ENCODE results near the gene ASAP3. TPM values are rescaled to one million over a fixed set of nuclear protein-coding genes. Genes with fewer than 3 reads are reported as not detected.
A peak's percentile ranks its signal among the peaks of the same experiment; 100 is the strongest.

The ASAP3 gene
- total RNA-seq, 1 experiment from 2014 or later: 71.2 TPM

- Mint-ChIP-seq H3K36me3 (peaks cover 19% of the 10 kb centered on the region), H3K4me3 (peak overlapping the region; percentile 73), H3K4me1 (peaks cover 11% of the 10 kb centered on the region; the same call in 1 of the 2 replicates), H3K27ac (no peak overlapping the region), H3K27me3 (ENCODE audit: low read depth) (peaks cover 87% of the 10 kb centered on the region), H3K9me3 (no peaks in the 10 kb centered on the region)
- DNase-seq (ENCODE audit: low spot score): no peak
- ChIA-PET CTCF (interaction anchor here (0.9 to 5.6 kb wide), 6 partner anchors 11 to 120 kb away, joined by 3 to 37 read pairs (median 13); no protein-coding TSS in a partner anchor), POLR2A (interaction anchor here (0.7 kb wide), 1 partner anchor 270 kb away, joined by 4 read pairs; no protein-coding TSS in a partner anchor)
- ATAC-seq: no peak
- TF ChIP-seq ZBTB43 (CRISPR knock-in tag; IDR thresholded peaks at IDR 0.05) (no peak), CDX4 (CRISPR knock-in tag; IDR thresholded peaks at IDR 0.05; ENCODE audit: borderline replicate concordance) (no peak), JUN (CRISPR knock-in tag; IDR thresholded peaks at IDR 0.05) (no peak)
These were observed 58.8 kb downstream of the ASAP3 start for GRCh38 chr1:23425193-23425494.

- H3K9me3 Mint-ChIP-seq: no peaks in the 10 kb centered on the region
- ChIA-PET POLR2A (interaction anchor here (0.5 to 1.4 kb wide), 5 partner anchors 12 to 290 kb away, joined by 3 to 4 read pairs (median 3); no protein-coding TSS in a partner anchor), CTCF (interaction anchor here (0.7 to 5.6 kb wide), 13 partner anchors 12 to 240 kb away, joined by 3 to 37 read pairs (median 4); partner anchors contain the start of gene ASAP3)
- ATAC-seq (peak; percentile 34), DNase-seq (ENCODE audit: low spot score) (peak; percentile 33)
- peaks cover 93% of the 10 kb centered on the region for H3K27me3 Mint-ChIP-seq (ENCODE audit: low read depth)
- peak within 1 kb of the TSS; percentile 73 for H3K4me3 Mint-ChIP-seq
- H3K4me1 Mint-ChIP-seq: peaks cover 11% of the 10 kb centered on the region; the same call in 1 of the 2 replicates
- H3K36me3 Mint-ChIP-seq: peaks cover 17% of the 10 kb centered on the region
- no peak within 1 kb of the TSS for H3K27ac Mint-ChIP-seq
- TF ChIP-seq ZNF317 (CRISPR knock-in tag; IDR thresholded peaks at IDR 0.05; ENCODE audit: borderline replicate concordance, low read depth): no peak
- TF ChIP-seq JUN (CRISPR knock-in tag; IDR thresholded peaks at IDR 0.05): 0 out of 2 replicates have a peak, but pooled peaks have one; percentile 12
These were observed 59.4 kb downstream of the ASAP3 start, which contains the start of gene TCEA3 for GRCh38 chr1:23424293-23425192. Gene TCEA3, minus strand, starts transcription at chr1:23424748. Its CDS starts 115 bp downstream, at chr1:23424633.

GRCh38 chr1:23423415-23424292 is 60.3 kb downstream of the ASAP3 start:
- H3K4me1 Mint-ChIP-seq: peaks cover 11% of the 10 kb centered on the region
- H3K9me3 Mint-ChIP-seq: no peaks in the 10 kb centered on the region
- ChIA-PET POLR2A (interaction anchor here (0.5 to 1.4 kb wide), 4 partner anchors 13 to 290 kb away, joined by 3 to 4 read pairs (median 3); no protein-coding TSS in a partner anchor), CTCF (interaction anchor here (0.7 to 5.6 kb wide), 13 partner anchors 12 to 268 kb away, joined by 3 to 37 read pairs (median 4); partner anchors contain the start of genes ASAP3 and RPL11)
- DNase-seq (ENCODE audit: low spot score) (peak; percentile 51), ATAC-seq (peak; percentile 36)
- H3K4me3 Mint-ChIP-seq: peak overlapping the region; percentile 73
- H3K36me3 Mint-ChIP-seq: peaks cover 13% of the 10 kb centered on the region
- H3K27ac Mint-ChIP-seq: no peak overlapping the region
- H3K27me3 Mint-ChIP-seq (ENCODE audit: low read depth): peaks cover 98% of the 10 kb centered on the region
- TF ChIP-seq GTF2I (CRISPR knock-in tag; conservative IDR thresholded peaks at IDR 0.05) (no peak), ZNF396 (CRISPR knock-in tag; IDR thresholded peaks at IDR 0.05; ENCODE audit: borderline replicate concordance) (no peak), USF1 (CRISPR knock-in tag; IDR thresholded peaks at IDR 0.05) (no peak), PREB (CRISPR knock-in tag; IDR thresholded peaks at IDR 0.05; ENCODE audit: borderline replicate concordance) (no peak), FOXK1 (CRISPR knock-in tag; IDR thresholded peaks at IDR 0.05) (no peak), ZNF416 (CRISPR knock-in tag; IDR thresholded peaks at IDR 0.05) (no peak), RELA (CRISPR knock-in tag; IDR thresholded peaks at IDR 0.05; ENCODE audit: borderline replicate concordance) (no peak), HMGXB4 (CRISPR knock-in tag; IDR thresholded peaks at IDR 0.05) (no peak), ZBTB43 (CRISPR knock-in tag; IDR thresholded peaks at IDR 0.05) (no peak), SMAD3 (CRISPR knock-in tag; IDR thresholded peaks at IDR 0.05; ENCODE audit: borderline replicate concordance) (no peak), ZNF121 (CRISPR knock-in tag; IDR thresholded peaks at IDR 0.05) (no peak), ZNF138 (CRISPR knock-in tag; conservative IDR thresholded peaks at IDR 0.05) (no peak), ERG (CRISPR knock-in tag; IDR thresholded peaks at IDR 0.05) (no peak)

Measured in WTC11 (cell line).